ENCODE measurements around the gene RPS6KA3.
"Not testable (repeated sequence)": the region's sequence is repeated elsewhere in the genome, so short reads cannot be mapped to it uniquely, and the experiment has no call there.

Gene RPS6KA3

GRCh38 chrX:20159797-20160385 lies 106.8 kb downstream of the RPS6KA3 start:
- FAIRE-seq (no peak), DNase-seq (ENCODE audit: extremely low spot score, insufficient read length, low read depth) (no peak)

DNA sequence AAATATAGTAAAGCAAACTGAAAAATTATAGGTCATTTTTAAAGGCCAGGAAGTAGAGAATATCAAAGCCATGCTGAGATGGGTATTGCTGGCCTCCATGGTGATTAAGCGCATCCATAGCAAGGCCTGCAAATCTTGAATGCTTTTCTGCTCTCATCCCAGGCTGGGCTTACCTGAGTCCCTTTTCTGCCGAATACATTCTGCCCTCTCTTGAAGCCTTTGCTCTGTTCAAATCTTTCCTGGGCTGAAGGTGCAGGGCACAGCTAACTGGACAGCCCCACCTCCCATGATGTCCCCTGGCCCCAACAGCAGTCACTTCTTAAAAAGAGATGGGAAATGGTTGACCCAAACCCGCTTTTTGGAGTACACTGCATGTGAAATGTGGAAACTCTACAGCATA lies 115.0 kb downstream of the RPS6KA3 start:
- FAIRE-seq: no peak
- no peak for DNase-seq (ENCODE audit: extremely low spot score, insufficient read length, low read depth)

- DNase-seq (ENCODE audit: extremely low spot score, insufficient read length, low read depth): no peak
- no peak for FAIRE-seq
These were observed 117.4 kb downstream of the RPS6KA3 start for GRCh38 chrX:20149326-20149725.

DNA sequence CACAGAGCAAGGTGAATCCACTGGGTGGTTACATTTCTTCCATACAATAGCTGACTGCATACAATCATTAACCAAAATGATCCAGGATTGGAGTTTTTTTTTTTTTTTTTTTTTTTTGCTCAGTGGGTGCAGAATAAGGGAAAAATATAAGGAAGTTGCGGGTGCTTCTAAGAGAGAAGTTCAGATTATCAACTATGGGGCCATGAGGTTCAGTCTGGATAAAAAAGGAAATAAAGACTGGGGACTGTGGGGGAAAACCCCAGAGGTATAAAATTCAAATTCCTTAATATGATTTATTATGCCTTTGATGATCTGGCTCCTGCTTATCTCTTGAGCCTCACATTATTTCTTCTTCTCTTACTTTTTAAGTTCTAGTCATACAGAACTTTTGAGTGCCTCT lies 119.1 kb downstream of the RPS6KA3 start:
- no peak for DNase-seq (ENCODE audit: extremely low spot score, insufficient read length, low read depth)
- no peak for FAIRE-seq

DNA sequence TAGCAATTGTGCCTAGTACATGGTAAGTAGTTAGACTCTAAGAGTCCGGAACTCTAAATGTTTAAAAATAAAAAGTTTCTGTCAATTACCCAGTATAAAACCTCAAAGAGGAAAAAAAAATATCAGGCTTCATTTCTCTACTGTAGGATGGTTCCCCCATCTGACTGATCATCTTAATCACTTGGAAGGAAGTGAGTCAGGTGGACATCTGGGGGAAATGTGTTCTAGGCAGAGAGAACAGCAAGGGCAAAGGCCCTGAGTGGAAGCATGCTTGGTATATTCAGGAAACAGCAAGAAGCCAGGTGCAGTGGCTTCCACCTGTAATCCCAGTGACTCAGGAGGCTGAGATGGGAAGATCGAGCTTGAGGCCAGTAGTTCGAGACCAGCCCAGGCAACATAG lies 122.2 kb downstream of the RPS6KA3 start:
- no peak for FAIRE-seq
- DNase-seq (ENCODE audit: extremely low spot score, insufficient read length, low read depth): no peak

DNA sequence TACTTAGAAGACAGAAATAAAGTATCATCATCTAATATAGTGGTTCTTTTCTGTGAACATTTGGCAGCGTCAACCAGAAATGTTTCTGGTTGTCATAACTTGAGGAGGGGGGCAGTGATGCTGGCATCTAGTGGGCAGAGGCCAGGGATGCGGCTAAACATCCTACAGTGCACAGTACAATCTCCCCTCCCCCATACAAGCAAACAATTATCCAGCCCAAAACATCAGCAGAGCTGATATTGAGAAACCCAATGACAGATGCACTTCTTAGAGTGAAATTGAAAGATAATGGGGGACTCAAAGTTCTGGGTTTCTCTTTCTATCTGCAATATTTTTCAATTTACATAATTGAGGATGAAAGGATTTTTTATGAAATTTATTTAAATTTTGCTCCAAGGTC lies 123.1 kb downstream of the RPS6KA3 start:
- DNase-seq (ENCODE audit: extremely low spot score, insufficient read length, low read depth) (no peak), FAIRE-seq (no peak)

DNA sequence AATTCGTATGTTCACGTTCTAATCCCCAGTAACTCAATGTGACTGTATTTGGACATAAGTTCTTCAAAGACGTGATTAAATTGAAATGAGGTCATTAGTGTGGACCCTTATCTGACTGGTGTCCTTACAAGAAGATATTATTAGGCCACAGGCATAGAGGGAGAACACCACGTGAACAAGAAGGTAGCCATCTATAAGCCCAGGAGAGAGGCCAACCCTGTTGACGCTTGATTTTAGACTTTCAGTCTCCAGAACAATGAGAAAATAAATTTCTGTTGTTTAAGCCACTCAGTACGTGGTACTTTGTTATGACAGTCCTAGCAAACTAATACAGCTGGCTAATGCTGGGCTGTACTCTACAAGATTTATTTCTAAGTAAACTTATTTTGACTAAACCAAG lies 123.6 kb downstream of the RPS6KA3 start:
- DNase-seq (ENCODE audit: extremely low spot score, insufficient read length, low read depth) (no peak), FAIRE-seq (no peak)

GRCh38 chrX:20141281-20142220 lies 125.2 kb downstream of the RPS6KA3 start, which contains the start of gene EIF1AX:
TSS of gene EIF1AX (minus strand) at chrX:20141838. CDS start at chrX:20141640, 198 bp downstream.
- FAIRE-seq (peak; percentile 99), DNase-seq (ENCODE audit: extremely low spot score, insufficient read length, low read depth) (peak; percentile 53)

DNA sequence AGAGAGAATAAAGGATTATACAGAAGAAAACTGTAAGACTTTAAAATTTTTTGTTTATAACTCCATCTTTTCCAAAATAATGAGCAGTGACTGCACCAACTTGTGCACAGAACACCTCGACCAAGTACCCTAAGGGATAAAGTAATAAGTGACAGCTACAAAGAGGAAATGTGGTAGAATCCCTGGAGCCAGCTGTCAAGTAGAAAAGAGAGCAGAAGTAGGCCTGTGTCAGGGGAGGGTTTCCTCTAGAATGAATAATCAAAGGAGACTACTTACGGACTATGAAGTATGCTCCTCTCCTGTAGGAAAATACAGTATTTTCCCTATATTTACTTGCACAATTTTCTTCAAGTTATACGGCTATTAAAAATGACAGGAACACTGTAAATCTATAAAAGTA lies 126.3 kb downstream of the RPS6KA3 start:
- no peak for DNase-seq (ENCODE audit: extremely low spot score, insufficient read length, low read depth)
- FAIRE-seq: peak; percentile 83

GRCh38 chrX:20139966-20140365 lies 126.7 kb downstream of the RPS6KA3 start:
- no peak for FAIRE-seq
- DNase-seq (ENCODE audit: extremely low spot score, insufficient read length, low read depth): no peak

GRCh38 chrX:20135944-20136343 lies 130.8 kb downstream of the RPS6KA3 start:
- FAIRE-seq (no peak), DNase-seq (ENCODE audit: extremely low spot score, insufficient read length, low read depth) (no peak)

DNA sequence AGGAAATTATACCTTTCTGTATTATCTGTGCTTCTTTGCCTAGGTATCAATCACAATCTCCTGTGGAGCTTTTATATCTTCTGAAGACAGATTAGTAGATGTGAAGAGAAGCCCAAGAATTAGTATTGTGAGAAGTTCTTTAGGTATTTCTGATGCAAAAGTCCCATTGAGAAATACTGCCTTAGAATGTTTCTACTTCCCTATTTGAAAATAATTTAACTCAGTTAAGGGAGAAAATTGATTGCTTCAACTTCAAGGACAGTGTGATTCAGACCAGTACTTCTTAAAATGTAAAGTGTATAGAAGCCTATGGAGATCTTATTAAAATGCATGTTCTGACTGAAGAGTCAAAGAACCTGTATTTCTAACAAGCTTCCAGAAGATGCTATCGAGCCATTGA lies 134.0 kb downstream of the RPS6KA3 start:
- FAIRE-seq (no peak), DNase-seq (ENCODE audit: extremely low spot score, insufficient read length, low read depth) (no peak)

DNA sequence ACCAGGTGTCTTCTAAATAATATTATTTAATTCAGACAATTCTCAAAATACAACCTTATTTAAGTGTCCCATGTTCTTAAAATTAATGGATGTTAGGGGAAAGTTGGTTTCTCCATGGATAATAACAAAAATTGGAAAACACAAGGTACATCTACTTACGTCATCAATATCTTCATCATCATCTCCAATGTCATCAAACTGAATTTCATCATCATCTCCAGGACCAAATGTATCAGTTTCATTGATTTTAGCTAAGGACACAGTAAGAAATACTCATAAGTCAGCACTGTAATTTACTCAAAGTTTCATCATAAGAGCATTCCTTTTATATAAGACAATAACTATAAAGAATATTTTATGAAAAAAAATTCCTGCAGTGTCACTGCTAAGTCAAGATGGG lies 136.4 kb downstream of the RPS6KA3 start:
- DNase-seq (ENCODE audit: extremely low spot score, insufficient read length, low read depth): no peak
- no peak for FAIRE-seq

DNA sequence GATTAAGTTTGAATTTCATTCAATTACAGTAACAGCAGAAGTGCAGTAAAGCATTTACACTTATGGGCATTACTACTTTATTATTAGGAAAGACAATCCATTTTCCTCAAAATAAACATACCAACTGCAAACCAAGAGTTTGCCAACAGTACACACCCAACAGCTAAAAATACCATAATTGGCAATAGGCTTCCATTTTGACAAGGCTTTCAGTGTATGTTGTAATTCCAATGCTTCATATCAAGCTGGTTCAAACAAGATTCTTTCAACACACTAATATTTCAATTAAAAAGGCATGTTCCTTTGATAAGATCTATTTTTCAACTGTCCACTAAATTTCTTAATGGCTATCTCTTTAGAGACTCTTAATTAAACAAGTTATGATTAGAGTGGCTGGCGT lies 137.2 kb downstream of the RPS6KA3 start:
- FAIRE-seq (no peak), DNase-seq (ENCODE audit: extremely low spot score, insufficient read length, low read depth) (no peak)

DNA sequence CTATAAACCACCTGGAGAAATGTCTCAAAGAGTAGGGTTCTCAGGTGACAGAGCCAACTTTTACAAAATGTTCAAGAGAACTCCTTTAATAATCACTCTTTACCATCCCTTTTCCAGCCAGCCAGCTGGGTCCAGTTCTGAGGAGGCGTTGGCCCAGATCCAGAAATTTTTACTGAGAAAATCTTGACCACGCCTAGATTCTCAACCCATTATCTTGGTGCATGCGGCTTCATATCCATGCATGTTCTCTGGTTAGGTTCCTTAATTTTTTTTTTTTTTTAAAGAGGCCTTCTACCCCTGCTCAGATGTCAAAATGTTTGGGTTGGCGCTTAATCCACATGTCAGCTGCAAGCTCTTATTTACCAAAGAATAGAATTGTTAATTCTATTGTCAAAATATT lies 138.0 kb downstream of the RPS6KA3 start:
- DNase-seq (ENCODE audit: extremely low spot score, insufficient read length, low read depth) (no peak), FAIRE-seq (no peak)

- not testable (repeated sequence) for DNase-seq (ENCODE audit: extremely low spot score, insufficient read length, low read depth); FAIRE-seq
These were observed 139.3 kb downstream of the RPS6KA3 start for GRCh38 chrX:20127440-20127839.

- FAIRE-seq: peak; percentile 91
- not testable (repeated sequence) for DNase-seq (ENCODE audit: extremely low spot score, insufficient read length, low read depth)
These were observed 139.9 kb downstream of the RPS6KA3 start for GRCh38 chrX:20126833-20127232.

DNA sequence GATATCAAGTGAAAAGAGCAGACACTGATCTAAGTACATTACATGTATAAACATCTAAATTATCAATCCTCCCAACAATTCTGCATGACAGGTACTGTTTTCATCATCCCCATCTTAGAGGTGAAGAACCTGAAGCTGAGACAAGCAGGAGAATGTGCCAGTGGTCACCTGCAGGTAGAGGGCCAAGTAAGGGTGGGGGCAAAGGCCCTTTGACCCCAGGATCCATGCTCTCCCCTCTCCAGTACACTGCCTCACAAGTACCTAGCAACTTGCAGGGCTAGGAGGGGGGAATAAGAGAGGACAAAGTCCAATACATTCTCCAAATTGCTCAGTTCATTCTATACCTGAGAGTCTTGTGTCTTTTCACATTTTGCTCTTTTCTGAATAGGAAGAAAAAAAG lies 141.7 kb downstream of the RPS6KA3 start:
- FAIRE-seq (no peak), DNase-seq (ENCODE audit: extremely low spot score, insufficient read length, low read depth) (no peak)

GRCh38 chrX:20118065-20118824 lies 148.5 kb downstream of the RPS6KA3 start:
- FAIRE-seq (no peak), DNase-seq (ENCODE audit: extremely low spot score, insufficient read length, low read depth) (no peak)

- no peak for FAIRE-seq
- DNase-seq (ENCODE audit: extremely low spot score, insufficient read length, low read depth): no peak
These were observed 150.0 kb downstream of the RPS6KA3 start, which contains the start of gene MAP7D2 for GRCh38 chrX:20116577-20117240. TSS of gene MAP7D2 (minus strand) at chrX:20116907. CDS start at chrX:20116879, 28 bp downstream.
